22Rv1 (cell line): Measurements from ENCODE around the gene DIP2A.

Source experiments
- H3K27ac ChIP-seq: fragments of 450-650 bp; 2 replicates; pipeline ENCODE4 v1.5.1; 2017
- ZFX ChIP-seq: fragments of 450-650 bp; IDR thresholded peaks from 2 replicates; pipeline ENCODE4 v1.6.1; 2017; ENCODE audit warnings: antibody characterized with exemption, borderline replicate concordance
- TF ChIP-seq, protein P1 (sequence below): fragments of 450-650 bp; IDR thresholded peaks from 2 replicates; pipeline ENCODE4 v1.5.1; 2017; ENCODE audit warnings: mild to moderate bottlenecking

Gene DIP2A

GRCh38 chr21:46413365-46413696 lies 45.4 kb upstream of the DIP2A start:
- no peak for TF ChIP-seq ZFX
- TF ChIP-seq, protein P1, sequence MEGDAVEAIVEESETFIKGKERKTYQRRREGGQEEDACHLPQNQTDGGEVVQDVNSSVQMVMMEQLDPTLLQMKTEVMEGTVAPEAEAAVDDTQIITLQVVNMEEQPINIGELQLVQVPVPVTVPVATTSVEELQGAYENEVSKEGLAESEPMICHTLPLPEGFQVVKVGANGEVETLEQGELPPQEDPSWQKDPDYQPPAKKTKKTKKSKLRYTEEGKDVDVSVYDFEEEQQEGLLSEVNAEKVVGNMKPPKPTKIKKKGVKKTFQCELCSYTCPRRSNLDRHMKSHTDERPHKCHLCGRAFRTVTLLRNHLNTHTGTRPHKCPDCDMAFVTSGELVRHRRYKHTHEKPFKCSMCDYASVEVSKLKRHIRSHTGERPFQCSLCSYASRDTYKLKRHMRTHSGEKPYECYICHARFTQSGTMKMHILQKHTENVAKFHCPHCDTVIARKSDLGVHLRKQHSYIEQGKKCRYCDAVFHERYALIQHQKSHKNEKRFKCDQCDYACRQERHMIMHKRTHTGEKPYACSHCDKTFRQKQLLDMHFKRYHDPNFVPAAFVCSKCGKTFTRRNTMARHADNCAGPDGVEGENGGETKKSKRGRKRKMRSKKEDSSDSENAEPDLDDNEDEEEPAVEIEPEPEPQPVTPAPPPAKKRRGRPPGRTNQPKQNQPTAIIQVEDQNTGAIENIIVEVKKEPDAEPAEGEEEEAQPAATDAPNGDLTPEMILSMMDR = no peak
- H3K27ac ChIP-seq = no peak overlapping the region

DNA sequence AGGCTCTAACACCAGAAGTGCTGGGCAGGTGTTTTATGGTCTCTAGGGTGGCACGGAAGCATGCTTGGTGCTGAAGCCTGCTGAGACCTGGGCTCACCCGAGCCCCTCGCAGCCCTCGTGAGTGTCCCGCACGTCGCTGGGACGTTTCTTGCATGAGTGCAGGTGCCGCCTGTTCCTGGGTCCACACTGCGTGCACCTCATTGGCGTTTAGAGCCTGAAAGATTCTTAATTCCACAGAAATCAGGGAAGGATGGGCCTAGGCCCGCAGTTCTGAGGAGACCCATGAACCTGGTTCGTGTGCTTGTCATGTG lies 43.8 kb upstream of the DIP2A start:
- H3K27ac ChIP-seq = no peak overlapping the region
- TF ChIP-seq, protein P1 = no peak
- TF ChIP-seq ZFX = no peak

GRCh38 chr21:46416551-46416950 lies 42.1 kb upstream of the DIP2A start:
- H3K27ac ChIP-seq = no peak overlapping the region
- TF ChIP-seq ZFX = no peak
- TF ChIP-seq, protein P1 = no peak

DNA sequence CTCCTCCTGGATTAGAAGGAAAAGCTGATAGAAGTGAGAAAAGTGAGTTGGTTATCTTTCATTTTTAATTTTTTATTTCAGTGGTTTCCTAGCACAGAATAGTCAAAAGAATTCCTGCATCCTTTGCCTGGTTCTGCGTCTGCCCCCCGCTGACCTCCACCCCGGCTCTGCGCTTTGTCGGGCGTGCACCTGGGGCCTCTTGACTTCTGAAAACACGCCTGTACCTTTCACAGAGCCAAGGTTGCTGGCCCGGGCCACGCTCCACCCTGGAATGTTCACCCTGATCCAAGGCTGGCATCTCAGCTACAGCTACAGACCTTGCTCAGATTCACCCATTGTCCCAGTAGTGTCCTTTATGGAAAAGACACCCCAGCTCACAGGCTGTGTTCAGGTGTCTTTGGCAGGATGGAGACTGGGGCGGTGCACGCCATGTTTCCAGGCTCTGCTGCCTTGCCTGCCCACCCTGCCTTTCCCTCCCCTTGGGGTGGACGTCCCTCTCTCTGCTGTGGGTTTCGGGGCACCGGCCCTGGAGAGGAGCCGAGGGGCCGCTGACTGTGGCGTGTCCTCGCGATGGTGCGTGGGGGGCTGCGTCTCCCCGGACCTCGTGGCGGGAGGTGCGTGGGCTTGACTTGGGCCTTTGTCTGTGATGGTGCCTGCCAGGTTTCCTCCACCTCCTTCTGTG lies 40.3 kb upstream of the DIP2A start:
- TF ChIP-seq, protein P1 = no peak
- no peak for TF ChIP-seq ZFX
- H3K27ac ChIP-seq = no peak overlapping the region

GRCh38 chr21:46420241-46421190 lies 38.2 kb upstream of the DIP2A start:
- TF ChIP-seq, protein P1 = no peak
- no peak for TF ChIP-seq ZFX
- no peak overlapping the region for H3K27ac ChIP-seq

GRCh38 chr21:46421191-46421750 lies 37.4 kb upstream of the DIP2A start:
- TF ChIP-seq ZFX = no peak
- TF ChIP-seq, protein P1 = no peak
- H3K27ac ChIP-seq = no peak overlapping the region
